ENCODE data around the gene PGAP3.
A peak's percentile ranks its signal among the peaks of the same experiment; 100 is the strongest.
"Not testable (repeated sequence)": the region's sequence is repeated elsewhere in the genome, so short reads cannot be mapped to it uniquely, and the experiment has no call there.

Gene PGAP3

GRCh38 chr17:39699818-39700147 is 11.9 kb upstream of the PGAP3 start, which contains the start of gene ERBB2:
Gene ERBB2 (plus strand): TSS chr17:39700064. CDS start chr17:39700239, 175 bp downstream.
- peaks cover 4% of the 10 kb centered on the region for H3K36me3 Mint-ChIP-seq (ENCODE audit: low read depth)
- no peak for TF ChIP-seq CTCF (IDR thresholded peaks at IDR 0.05; ENCODE audit: unreplicated experiment in 3 of 3)
- peak within 1 kb of the TSS; percentile 95 to 98 (median 97) for H3K27ac Mint-ChIP-seq
- peak within 1 kb of the TSS; percentile 90 to 98 (median 97) for H3K4me3 Mint-ChIP-seq
- H3K9me3 Mint-ChIP-seq, result no peaks in the 10 kb centered on the region
- peaks cover 36% of the 10 kb centered on the region for H3K4me1 Mint-ChIP-seq
- peaks cover 5% of the 10 kb centered on the region for H3K27me3 Mint-ChIP-seq (ENCODE audit: low read depth)

GRCh38 chr17:39699157-39699817 is 11.4 kb upstream of the PGAP3 start:
- not testable (repeated sequence) for H3K27me3 Mint-ChIP-seq (ENCODE audit: low read depth); H3K36me3 Mint-ChIP-seq (ENCODE audit: low read depth); H3K9me3 Mint-ChIP-seq
- Mint-ChIP-seq H3K4me3 (peak overlapping the region; percentile 90 to 98 (median 97)), H3K4me1 (peaks cover 31% of the 10 kb centered on the region), H3K27ac (peak overlapping the region; percentile 95 to 98 (median 97))

GRCh38 chr17:39697961-39698360 is 10.1 kb upstream of the PGAP3 start:
- H3K36me3 Mint-ChIP-seq (ENCODE audit: low read depth), result no peaks in the 10 kb centered on the region
- H3K27me3 Mint-ChIP-seq (ENCODE audit: low read depth), result peaks cover 9% of the 10 kb centered on the region
- H3K27ac Mint-ChIP-seq, result peak overlapping the region in 1 of 3 experiments; percentile 57
- peaks cover 20% of the 10 kb centered on the region for H3K4me1 Mint-ChIP-seq
- H3K4me3 Mint-ChIP-seq, result peak overlapping the region; percentile 25 to 74 (median 57)
- TF ChIP-seq CTCF (IDR thresholded peaks at IDR 0.05; ENCODE audit: unreplicated experiment in 3 of 3), result no peak
- no peaks in the 10 kb centered on the region for H3K9me3 Mint-ChIP-seq

GRCh38 chr17:39696731-39697130 is 8.9 kb upstream of the PGAP3 start:
- Mint-ChIP-seq H3K27ac (peak overlapping the region; percentile 54 to 100 (median 97)), H3K9me3 (no peaks in the 10 kb centered on the region), H3K27me3 (ENCODE audit: low read depth) (peaks cover 9% of the 10 kb centered on the region), H3K4me3 (peak overlapping the region in 1 of 3 experiments; percentile 11), H3K36me3 (ENCODE audit: low read depth) (no peaks in the 10 kb centered on the region), H3K4me1 (peaks cover 7% of the 10 kb centered on the region)
- no peak for TF ChIP-seq CTCF (IDR thresholded peaks at IDR 0.05; ENCODE audit: unreplicated experiment in 3 of 3)

- TF ChIP-seq CTCF (IDR thresholded peaks at IDR 0.05; ENCODE audit: unreplicated experiment in 3 of 3), result no peak
- Mint-ChIP-seq H3K4me1 (no peaks in the 10 kb centered on the region), H3K27me3 (ENCODE audit: low read depth) (peaks cover 9% of the 10 kb centered on the region), H3K9me3 (no peaks in the 10 kb centered on the region), H3K27ac (peak overlapping the region; percentile 97 to 100 (median 97)), H3K36me3 (ENCODE audit: low read depth) (no peaks in the 10 kb centered on the region), H3K4me3 (peak overlapping the region in 2 of 3 experiments; percentile 45 to 56)
Observed at GRCh38 chr17:39695089-39695474, 7.2 kb upstream of the PGAP3 start.

GRCh38 chr17:39694593-39694992 is 6.7 kb upstream of the PGAP3 start:
- Mint-ChIP-seq H3K27me3 (ENCODE audit: low read depth) (peaks cover 9% of the 10 kb centered on the region), H3K27ac (peak overlapping the region; percentile 72 to 100 (median 97)), H3K4me1 (no peaks in the 10 kb centered on the region), H3K4me3 (peak overlapping the region in 2 of 3 experiments; percentile 16 to 45), H3K9me3 (no peaks in the 10 kb centered on the region), H3K36me3 (ENCODE audit: low read depth) (no peaks in the 10 kb centered on the region)
- no peak for TF ChIP-seq CTCF (IDR thresholded peaks at IDR 0.05; ENCODE audit: unreplicated experiment in 3 of 3)
